Effector memory CD8-positive, alpha-beta T cell (primary cell): ENCODE measurements around the gene MTUS2.
A peak's percentile ranks its signal among the peaks of the same experiment; 100 is the strongest.

Source experiments
- ATAC-seq: fragments of 150-1000 bp; cut with Tn5 transposase; replicated peaks from 2 replicates; pipeline ENCODE4 v1.10.0; 2021; ENCODE audit warnings: mild to moderate bottlenecking, moderate library complexity
- DNase-seq, 3 experiments: peaks; one replicate each; pipeline ENCODE4 v3.0.0; 2021
- H3K27ac Mint-ChIP-seq, 2 donors: one replicate each; pipeline ENCODE4 v1.8.0; 2022; ENCODE audit warnings: mild to moderate bottlenecking in 2 of 2, mixed read lengths in 2 of 2, moderate library complexity in 2 of 2
- H3K27me3 Mint-ChIP-seq, 2 donors: one replicate each; pipeline ENCODE4 v1.8.0; 2022; ENCODE audit warnings: mixed read lengths in 2 of 2
- H3K36me3 Mint-ChIP-seq: one replicate; pipeline ENCODE4 v1.8.0; 2022; ENCODE audit warnings: mild to moderate bottlenecking, moderate library complexity, mixed read lengths; ENCODE audit not compliant: insufficient read depth
- H3K4me1 Mint-ChIP-seq, 2 donors: one replicate each; pipeline ENCODE4 v1.8.0; 2022; ENCODE audit warnings: low read depth in 2 of 2, mixed read lengths in 2 of 2
- H3K4me3 Mint-ChIP-seq, 2 donors: one replicate each; pipeline ENCODE4 v1.8.0; 2022; ENCODE audit warnings: mild to moderate bottlenecking in 2 of 2, mixed read lengths in 2 of 2, moderate library complexity in 2 of 2
- H3K9me3 Mint-ChIP-seq, 2 donors: one replicate each; pipeline ENCODE4 v1.8.0; 2022; ENCODE audit warnings: mixed read lengths in 2 of 2

MTUS2 gene

DNA sequence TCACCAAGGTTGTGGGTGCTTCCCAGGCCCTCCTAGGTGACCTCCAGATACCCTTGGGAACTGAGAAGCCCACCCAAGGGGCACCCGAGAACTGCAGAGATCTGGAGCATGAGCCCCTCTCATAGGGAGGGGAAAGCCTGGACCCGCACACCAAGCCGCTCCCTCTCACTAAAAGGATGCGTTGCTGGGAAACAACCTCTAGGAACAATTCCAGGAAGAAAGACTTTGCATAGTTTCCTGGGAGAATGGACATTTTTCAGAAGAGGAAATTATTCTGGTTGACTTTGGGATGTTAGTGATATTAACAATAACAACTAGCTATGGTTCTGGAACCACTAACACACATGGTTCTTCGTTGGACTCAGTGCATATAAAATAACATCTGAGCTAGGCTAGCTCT is 710.8 kb downstream of the MTUS2 start:
- no peak for DNase-seq
- peak overlapping the region in 1 of 2 donors; percentile 96 for H3K27ac Mint-ChIP-seq
- peaks cover 17 to 20% of the 10 kb centered on the region in 2 donors for H3K4me1 Mint-ChIP-seq
- H3K9me3 Mint-ChIP-seq: no peaks in the 10 kb centered on the region
- no peak for ATAC-seq
- no peaks in the 10 kb centered on the region for H3K27me3 Mint-ChIP-seq
- H3K36me3 Mint-ChIP-seq: peaks cover 12% of the 10 kb centered on the region
- peak overlapping the region in 1 of 2 donors; percentile 29 for H3K4me3 Mint-ChIP-seq

DNA sequence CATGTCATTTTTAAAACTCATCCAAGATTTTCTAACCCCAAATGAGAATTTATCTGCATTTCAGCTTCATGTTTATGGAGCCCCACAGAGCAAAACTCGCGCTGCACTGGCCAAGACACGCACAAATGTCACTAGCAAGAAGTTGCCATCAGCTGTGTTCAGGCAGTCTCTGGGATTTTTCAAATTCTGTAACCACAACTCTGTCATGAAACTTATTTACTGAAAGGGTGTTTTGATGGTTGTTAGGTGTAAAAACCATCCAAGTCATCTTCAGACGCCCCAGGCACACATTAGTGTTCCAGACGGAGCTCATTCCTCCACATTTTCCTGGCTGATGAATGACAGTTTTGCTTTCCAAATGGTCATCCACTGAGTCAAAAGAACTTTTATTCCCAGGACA is 712.0 kb downstream of the MTUS2 start:
- Mint-ChIP-seq H3K4me1 (peaks cover 17 to 20% of the 10 kb centered on the region in 2 donors), H3K4me3 (no peak overlapping the region), H3K27ac (peak overlapping the region; percentile 9 to 83), H3K36me3 (peaks cover 12% of the 10 kb centered on the region), H3K9me3 (no peaks in the 10 kb centered on the region), H3K27me3 (no peaks in the 10 kb centered on the region)
- ATAC-seq (peak; percentile 21), DNase-seq (no peak)

DNA sequence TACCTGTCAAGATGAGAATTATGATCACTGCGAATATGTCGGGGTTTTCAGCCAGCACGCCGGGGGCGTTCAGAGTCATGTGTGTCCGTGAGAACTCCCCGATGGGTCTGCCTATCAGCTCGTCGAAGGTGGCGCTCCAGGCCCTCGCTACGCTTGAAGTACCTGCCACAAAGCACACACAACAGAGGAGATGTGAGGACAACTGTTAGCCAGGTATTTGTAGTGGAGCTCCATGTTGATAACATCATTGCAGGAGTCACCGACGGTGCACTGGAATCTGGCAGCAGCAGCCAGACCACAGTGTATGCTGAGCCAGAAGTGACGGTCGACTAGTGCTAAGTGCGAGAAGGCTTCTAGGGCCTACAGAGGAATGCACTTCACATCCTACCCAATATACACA is 712.7 kb downstream of the MTUS2 start:
- Mint-ChIP-seq H3K4me3 (no peak overlapping the region), H3K9me3 (no peaks in the 10 kb centered on the region), H3K27ac (peak overlapping the region; percentile 9 to 83), H3K27me3 (no peaks in the 10 kb centered on the region), H3K4me1 (peaks cover 19 to 22% of the 10 kb centered on the region in 2 donors), H3K36me3 (peaks cover 12% of the 10 kb centered on the region)
- DNase-seq: no peak
- ATAC-seq: no peak

DNA sequence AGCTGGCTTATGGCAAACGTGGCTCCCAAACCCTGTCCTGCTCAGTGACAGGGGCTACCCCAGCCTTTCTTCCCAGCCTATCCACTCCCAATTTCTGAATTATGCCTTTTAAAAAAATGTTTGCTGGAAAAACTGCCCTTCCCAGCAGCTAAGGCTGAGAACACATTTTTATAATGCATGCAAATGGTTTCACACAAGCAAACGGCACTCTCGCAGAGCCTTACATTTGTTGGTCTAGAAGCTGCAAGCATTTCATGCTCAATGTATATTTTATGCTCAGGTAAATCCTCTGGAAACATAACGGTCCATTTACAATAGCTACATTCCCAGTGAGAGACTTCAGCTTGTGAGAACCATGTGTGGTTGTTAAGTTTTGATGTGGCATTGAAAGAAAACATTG is 713.9 kb downstream of the MTUS2 start:
- DNase-seq: no peak
- Mint-ChIP-seq H3K9me3 (no peaks in the 10 kb centered on the region), H3K27ac (peak overlapping the region in 1 of 2 donors; percentile 15), H3K4me1 (peaks cover 26 to 27% of the 10 kb centered on the region in 2 donors), H3K36me3 (peaks cover 12% of the 10 kb centered on the region), H3K4me3 (no peak overlapping the region), H3K27me3 (no peaks in the 10 kb centered on the region)
- no peak for ATAC-seq

GRCh38 chr13:29535663-29536655 is 715.8 kb downstream of the MTUS2 start:
- H3K27ac Mint-ChIP-seq: no peak overlapping the region
- peaks cover 13 to 16% of the 10 kb centered on the region in 2 donors for H3K4me1 Mint-ChIP-seq
- ATAC-seq (no peak), DNase-seq (no peak)
- H3K27me3 Mint-ChIP-seq: no peaks in the 10 kb centered on the region
- H3K9me3 Mint-ChIP-seq: no peaks in the 10 kb centered on the region
- peaks cover 3% of the 10 kb centered on the region for H3K36me3 Mint-ChIP-seq
- H3K4me3 Mint-ChIP-seq: no peak overlapping the region

- H3K9me3 Mint-ChIP-seq: no peaks in the 10 kb centered on the region
- peaks cover 17 to 18% of the 10 kb centered on the region in 2 donors for H3K4me1 Mint-ChIP-seq
- DNase-seq (no peak), ATAC-seq (no peak)
- H3K4me3 Mint-ChIP-seq: no peak overlapping the region
- peak overlapping the region in 1 of 2 donors; percentile 66 for H3K27ac Mint-ChIP-seq
- peaks cover 3% of the 10 kb centered on the region for H3K36me3 Mint-ChIP-seq
- H3K27me3 Mint-ChIP-seq: no peaks in the 10 kb centered on the region
Measured at GRCh38 chr13:29536853-29537252, 716.7 kb downstream of the MTUS2 start.

- peaks cover 17 to 18% of the 10 kb centered on the region in 2 donors for H3K4me1 Mint-ChIP-seq
- ATAC-seq (no peak), DNase-seq (no peak)
- H3K36me3 Mint-ChIP-seq: no peaks in the 10 kb centered on the region
- H3K9me3 Mint-ChIP-seq: no peaks in the 10 kb centered on the region
- peak overlapping the region in 1 of 2 donors; percentile 2 for H3K27ac Mint-ChIP-seq
- no peaks in the 10 kb centered on the region for H3K27me3 Mint-ChIP-seq
- no peak overlapping the region for H3K4me3 Mint-ChIP-seq
Measured at GRCh38 chr13:29537736-29538651, 717.9 kb downstream of the MTUS2 start.

DNA sequence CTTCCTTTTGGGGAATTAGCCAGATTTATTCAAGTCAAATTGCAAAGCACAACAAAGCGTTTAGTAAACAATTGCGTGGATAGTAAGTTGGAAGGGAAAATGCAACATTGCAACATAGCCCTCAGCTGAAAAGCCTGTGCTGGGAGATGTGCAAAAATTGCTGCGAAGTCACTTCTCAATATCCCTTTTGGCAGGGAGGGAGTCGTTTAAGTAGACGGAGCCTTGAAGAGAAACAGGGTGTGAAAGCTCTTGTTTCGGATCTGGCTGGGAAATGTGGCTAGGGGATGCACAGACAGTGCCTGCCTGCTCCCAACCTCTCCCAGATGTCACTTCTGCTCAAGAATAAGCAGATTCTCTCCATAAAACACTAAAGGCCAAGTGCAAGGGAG is 718.5 kb downstream of the MTUS2 start:
- Mint-ChIP-seq H3K27ac (no peak overlapping the region), H3K4me1 (peaks cover 17% of the 10 kb centered on the region in 2 donors), H3K36me3 (no peaks in the 10 kb centered on the region), H3K9me3 (no peaks in the 10 kb centered on the region), H3K4me3 (no peak overlapping the region), H3K27me3 (no peaks in the 10 kb centered on the region)
- DNase-seq (no peak), ATAC-seq (no peak)

GRCh38 chr13:29539856-29540255 is 719.7 kb downstream of the MTUS2 start:
- Mint-ChIP-seq H3K4me3 (no peak overlapping the region), H3K27me3 (no peaks in the 10 kb centered on the region), H3K27ac (peak overlapping the region in 1 of 2 donors; percentile 22), H3K9me3 (no peaks in the 10 kb centered on the region), H3K36me3 (no peaks in the 10 kb centered on the region), H3K4me1 (peaks cover 16 to 19% of the 10 kb centered on the region in 2 donors)
- no peak for ATAC-seq
- DNase-seq: no peak

- DNase-seq (no peak), ATAC-seq (no peak)
- Mint-ChIP-seq H3K27me3 (no peaks in the 10 kb centered on the region), H3K27ac (peak overlapping the region in 1 of 2 donors; percentile 22), H3K4me3 (no peak overlapping the region), H3K9me3 (no peaks in the 10 kb centered on the region), H3K36me3 (peaks cover 3% of the 10 kb centered on the region), H3K4me1 (peaks cover 16 to 20% of the 10 kb centered on the region in 2 donors)
Measured at GRCh38 chr13:29540334-29540733, 720.2 kb downstream of the MTUS2 start.

GRCh38 chr13:29540799-29541198 is 720.7 kb downstream of the MTUS2 start:
- no peaks in the 10 kb centered on the region for H3K9me3 Mint-ChIP-seq
- ATAC-seq: no peak
- peak overlapping the region in 1 of 2 donors; percentile 22 for H3K27ac Mint-ChIP-seq
- H3K4me1 Mint-ChIP-seq: peaks cover 19 to 20% of the 10 kb centered on the region in 2 donors
- no peaks in the 10 kb centered on the region for H3K27me3 Mint-ChIP-seq
- peaks cover 3% of the 10 kb centered on the region for H3K36me3 Mint-ChIP-seq
- DNase-seq: no peak
- no peak overlapping the region for H3K4me3 Mint-ChIP-seq

DNA sequence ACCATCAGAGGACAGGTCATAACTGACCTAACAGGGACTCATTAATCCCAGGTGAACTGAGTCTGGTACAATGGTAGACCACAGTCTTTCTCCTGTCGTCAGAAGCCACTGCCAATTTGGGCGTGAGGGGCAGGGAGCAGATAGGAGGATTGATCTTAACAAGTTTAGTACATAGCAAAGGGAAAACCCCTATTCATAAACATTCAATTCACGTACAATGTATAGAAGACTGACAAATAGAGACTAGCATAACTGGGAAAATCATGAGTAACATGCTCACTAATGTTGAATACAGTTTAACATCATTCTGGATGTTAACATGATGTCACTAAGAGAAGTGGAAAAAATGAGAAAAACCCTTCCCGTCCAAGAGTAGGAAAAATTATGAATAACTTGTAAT is 721.3 kb downstream of the MTUS2 start:
- Mint-ChIP-seq H3K4me1 (peaks cover 19 to 20% of the 10 kb centered on the region in 2 donors), H3K36me3 (peaks cover 3% of the 10 kb centered on the region), H3K27me3 (no peaks in the 10 kb centered on the region), H3K27ac (no peak overlapping the region), H3K9me3 (no peaks in the 10 kb centered on the region), H3K4me3 (no peak overlapping the region)
- no peak for ATAC-seq
- DNase-seq: no peak

DNA sequence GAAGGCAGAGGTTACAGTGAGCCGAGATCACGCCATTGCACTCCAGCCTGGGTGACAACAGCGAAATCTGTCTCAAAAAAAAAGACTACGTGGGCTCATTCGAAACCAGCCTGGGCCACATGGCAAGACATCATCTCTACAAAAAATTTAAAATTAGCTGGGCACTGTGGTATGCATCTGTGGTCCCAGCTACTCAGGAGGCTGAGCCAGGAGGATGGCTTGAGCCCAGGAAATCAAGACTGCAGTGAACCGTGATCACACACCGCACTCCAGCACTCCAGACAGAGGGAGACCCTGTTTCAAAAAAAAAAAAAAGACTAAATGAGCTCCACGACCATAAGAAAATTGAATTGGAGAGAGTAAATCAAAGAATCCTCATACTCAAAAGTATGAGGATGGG is 722.2 kb downstream of the MTUS2 start:
- ATAC-seq (no peak), DNase-seq (no peak)
- Mint-ChIP-seq H3K4me1 (peaks cover 20 to 23% of the 10 kb centered on the region in 2 donors), H3K9me3 (no peaks in the 10 kb centered on the region), H3K36me3 (peaks cover 3% of the 10 kb centered on the region), H3K27ac (peak overlapping the region; percentile 73 to 81), H3K27me3 (no peaks in the 10 kb centered on the region), H3K4me3 (no peak overlapping the region)
